ENCODE data around the gene NABP2. TPM values are rescaled to one million over a fixed set of nuclear protein-coding genes. Genes with fewer than 3 reads are reported as not detected.

NABP2 gene
- total and polyA plus RNA-seq, 12 donors, result 13.5 to 27.7 (median 20.4) TPM

DNA sequence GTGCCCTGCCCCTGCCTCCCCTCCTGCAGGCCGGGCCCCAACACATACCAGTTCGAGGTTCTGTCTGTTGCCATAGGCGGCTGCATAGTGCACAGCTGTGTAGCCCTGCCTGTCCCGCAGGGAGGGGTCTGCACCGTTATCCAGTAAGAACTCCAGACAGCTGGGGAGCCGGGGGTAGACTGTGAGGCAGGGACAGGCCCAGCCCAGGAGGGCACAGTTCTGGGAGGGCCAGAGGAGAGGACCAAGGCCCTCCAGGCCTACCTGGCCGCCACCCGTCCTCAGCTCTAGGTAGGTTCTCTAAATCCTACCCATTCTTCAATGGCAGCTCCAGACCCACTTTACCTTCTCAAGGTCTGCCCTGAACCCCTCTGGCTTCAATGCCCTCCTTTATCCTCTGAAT, 24.6 kb downstream of the NABP2 start:
- WGBS, 2 donors, result 91 to 93% methylated on average over 8 of the region's 8 CpGs
- ATAC-seq, result no peak

DNA sequence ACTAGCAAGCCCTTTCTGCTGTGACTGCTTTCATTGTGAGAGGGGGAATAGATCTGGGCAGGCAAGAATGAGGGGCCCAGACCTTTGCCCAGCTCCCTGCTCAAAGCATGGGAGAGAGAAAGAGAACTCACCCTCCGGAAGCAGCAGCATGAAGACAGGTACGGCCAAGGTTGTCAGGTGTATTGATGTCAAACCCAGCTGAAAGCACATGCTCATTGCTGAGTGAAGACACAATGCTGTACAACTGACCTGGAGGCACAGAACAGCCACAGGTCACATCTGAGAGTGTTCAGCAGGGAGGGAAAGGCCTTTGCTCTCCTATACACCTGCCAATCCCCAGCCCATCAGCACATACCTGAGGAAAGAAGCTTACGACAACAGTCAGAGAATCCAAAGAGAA, 28.5 kb downstream of the NABP2 start:
- intact Hi-C loops (cut with DNase I), result no loop called here
- Histone ChIP-seq H3K4me1 (peaks cover 7 to 20% (median 14%) of the 10 kb centered on the region in 9 donors), H3K36me3 (peaks cover 9 to 94% (median 79%) of the 10 kb centered on the region in 9 donors), H3K27ac (no peak overlapping the region), H3K9me3 (no peaks in the 10 kb centered on the region), H3K4me3 (no peak overlapping the region), H3K27me3 (no peaks in the 10 kb centered on the region)
- TF ChIP-seq, protein P1, sequence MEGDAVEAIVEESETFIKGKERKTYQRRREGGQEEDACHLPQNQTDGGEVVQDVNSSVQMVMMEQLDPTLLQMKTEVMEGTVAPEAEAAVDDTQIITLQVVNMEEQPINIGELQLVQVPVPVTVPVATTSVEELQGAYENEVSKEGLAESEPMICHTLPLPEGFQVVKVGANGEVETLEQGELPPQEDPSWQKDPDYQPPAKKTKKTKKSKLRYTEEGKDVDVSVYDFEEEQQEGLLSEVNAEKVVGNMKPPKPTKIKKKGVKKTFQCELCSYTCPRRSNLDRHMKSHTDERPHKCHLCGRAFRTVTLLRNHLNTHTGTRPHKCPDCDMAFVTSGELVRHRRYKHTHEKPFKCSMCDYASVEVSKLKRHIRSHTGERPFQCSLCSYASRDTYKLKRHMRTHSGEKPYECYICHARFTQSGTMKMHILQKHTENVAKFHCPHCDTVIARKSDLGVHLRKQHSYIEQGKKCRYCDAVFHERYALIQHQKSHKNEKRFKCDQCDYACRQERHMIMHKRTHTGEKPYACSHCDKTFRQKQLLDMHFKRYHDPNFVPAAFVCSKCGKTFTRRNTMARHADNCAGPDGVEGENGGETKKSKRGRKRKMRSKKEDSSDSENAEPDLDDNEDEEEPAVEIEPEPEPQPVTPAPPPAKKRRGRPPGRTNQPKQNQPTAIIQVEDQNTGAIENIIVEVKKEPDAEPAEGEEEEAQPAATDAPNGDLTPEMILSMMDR (IDR thresholded peaks at IDR 0.05), result no peak
- no peak for ATAC-seq
- WGBS, 2 donors, result 94 to 98% methylated on average over 3 of the region's 3 CpGs
- DNase-seq, result no peak

More for the DNA sequence above, 24.6 kb downstream of the NABP2 start:
- H3K27me3 ChIP-seq, result no peaks in the 10 kb centered on the region
- H3K27ac ChIP-seq, result no peak overlapping the region
- no peak for DNase-seq
- peaks cover 12 to 100% (median 93%) of the 10 kb centered on the region in 9 donors for H3K36me3 ChIP-seq
- no peak overlapping the region for H3K4me3 ChIP-seq
- H3K4me1 ChIP-seq, result peaks cover 0 to 13% (median 8%) of the 10 kb centered on the region in 9 donors
- intact Hi-C loops (cut with DNase I), result no loop called here
- no peaks in the 10 kb centered on the region for H3K9me3 ChIP-seq
- TF ChIP-seq, protein P1 (IDR thresholded peaks at IDR 0.05), result no peak

DNA sequence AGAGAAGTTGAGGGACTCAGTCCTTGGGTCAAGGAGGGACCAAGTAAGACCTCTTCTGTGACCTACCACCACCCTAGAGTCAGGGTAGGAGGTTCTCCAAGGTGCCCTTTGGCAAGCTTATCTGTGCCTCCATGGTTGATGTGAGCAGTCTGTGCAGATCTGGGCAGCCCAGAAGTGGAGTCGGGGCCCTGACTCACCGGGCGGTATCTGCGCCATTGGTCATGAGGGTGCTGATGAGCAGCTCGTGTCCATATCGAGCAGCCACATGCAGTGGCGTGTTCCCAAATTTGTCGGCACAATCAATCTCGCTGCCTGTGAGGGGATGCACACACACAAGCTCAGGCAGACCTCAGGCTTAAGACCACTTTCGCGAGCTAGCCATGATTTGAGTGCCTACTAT, 28.9 kb downstream of the NABP2 start:
- peaks cover 8 to 89% (median 74%) of the 10 kb centered on the region in 9 donors for H3K36me3 ChIP-seq
- no peak for ATAC-seq
- peaks cover 7 to 20% (median 14%) of the 10 kb centered on the region in 9 donors for H3K4me1 ChIP-seq
- no peak overlapping the region for H3K4me3 ChIP-seq
- no peaks in the 10 kb centered on the region for H3K9me3 ChIP-seq
- intact Hi-C loops (cut with DNase I), result no loop called here
- no peak overlapping the region for H3K27ac ChIP-seq
- WGBS, 2 donors, result 90 to 94% methylated on average over 11 of the region's 11 CpGs
- no peak for DNase-seq
- TF ChIP-seq, protein P1 (IDR thresholded peaks at IDR 0.05), result no peak
- no peaks in the 10 kb centered on the region for H3K27me3 ChIP-seq

DNA sequence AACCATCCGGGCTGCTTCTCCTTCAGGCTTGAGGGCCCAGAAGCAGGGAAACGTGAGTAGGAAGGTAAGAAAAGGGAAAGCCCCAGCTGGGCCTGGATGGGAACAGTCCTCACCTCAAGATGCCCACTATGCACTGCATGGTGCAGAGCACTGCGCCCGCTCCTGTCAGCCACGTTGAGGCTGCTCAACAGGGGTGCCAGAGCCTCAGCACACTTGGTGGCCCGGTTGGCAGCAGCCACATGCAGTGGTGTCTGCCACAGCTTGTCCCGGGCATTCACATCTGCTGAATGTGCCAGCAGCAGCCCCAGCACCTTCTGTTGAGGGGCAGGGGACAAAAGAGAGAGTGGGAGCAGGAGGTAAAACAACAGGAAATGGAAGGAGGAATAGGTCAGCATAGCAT, 31.5 kb downstream of the NABP2 start:
- intact Hi-C loops (cut with DNase I), result loop anchor here in 3 of 10 donors (5.0 kb wide), 2 partner anchors 33 to 48 kb away; partner anchors contain the start of genes NABP2 (in 2 of the 3) and RNF41 (in 2 of the 3)
- TF ChIP-seq, protein P1 (IDR thresholded peaks at IDR 0.05), result no peak

More for the DNA sequence above, 31.5 kb downstream of the NABP2 start:
- DNase-seq (no peak), ATAC-seq (no peak)
- no peak overlapping the region for H3K4me3 ChIP-seq
- 88 to 90% methylated on average over 7 of the region's 7 CpGs for whole genome bisulfite sequencing, 2 donors
- H3K36me3 ChIP-seq, result peaks cover 3 to 64% (median 52%) of the 10 kb centered on the region in 9 donors
- no peaks in the 10 kb centered on the region for H3K9me3 ChIP-seq
- H3K27ac ChIP-seq, result no peak overlapping the region
- H3K27me3 ChIP-seq, result no peaks in the 10 kb centered on the region
- peaks cover 7 to 28% (median 22%) of the 10 kb centered on the region in 9 donors for H3K4me1 ChIP-seq

Measured in heart right ventricle (tissue), 16 donors.